Activated CD4-positive, CD25-positive, alpha-beta regulatory T cell treated with anti-CD3 and anti-CD28 coated beads, Interleukin-2, amount 50 U/mL, for 72 hours (primary cell): Measurements from ENCODE around the gene SLC17A2.

Experiments used
- DNase-seq: peaks from one replicate; pipeline ENCODE4 v3.0.0; 2021

The SLC17A2 gene

GRCh38 chr6:25878721-25879322, 51.7 kb downstream of the SLC17A2 start:
- no peak for DNase-seq

- no peak for DNase-seq
These were observed 54.4 kb downstream of the SLC17A2 start for GRCh38 chr6:25875926-25876602.

- no peak for DNase-seq
These were observed 55.0 kb downstream of the SLC17A2 start for GRCh38 chr6:25875563-25875905.

- DNase-seq: no peak
These were observed 55.5 kb downstream of the SLC17A2 start for GRCh38 chr6:25874822-25875562.

GRCh38 chr6:25874118-25874517, 56.4 kb downstream of the SLC17A2 start, which contains the start of gene SLC17A3:
SLC17A3 (minus strand) TSS chr6:25874243; CDS start chr6:25868387, 5,856 bp downstream.
- DNase-seq: no peak

- no peak for DNase-seq
These were observed 57.7 kb downstream of the SLC17A2 start for GRCh38 chr6:25872814-25873213.

- no peak for DNase-seq
These were observed 60.7 kb downstream of the SLC17A2 start for GRCh38 chr6:25869840-25870239.

GRCh38 chr6:25868436-25869183, 61.9 kb downstream of the SLC17A2 start:
- DNase-seq: no peak

GRCh38 chr6:25866011-25866410, 64.5 kb downstream of the SLC17A2 start:
- DNase-seq: no peak

- no peak for DNase-seq
These were observed 67.1 kb downstream of the SLC17A2 start for GRCh38 chr6:25863360-25863759.
